Measurements from ENCODE around the gene SOBP. TPM values are rescaled to one million over a fixed set of nuclear protein-coding genes. Genes with fewer than 3 reads are reported as not detected.

Gene SOBP
- polyA plus RNA-seq, 2 of the 4 experiments (the other 2 are of a cell fraction): 0.18 to 0.53 TPM

- Histone ChIP-seq H3K4me3 (no peak overlapping the region), H3K4me1 (no peaks in the 10 kb centered on the region), H3K27ac (no peak overlapping the region), H3K4me2 (no peak overlapping the region), H3K9me3 (no peaks in the 10 kb centered on the region)
- CTCF ChIA-PET: no interaction called here
- no peak for DNase-seq (ENCODE audit: low read depth in 1 of 2, low spot score in 1 of 2)
- FAIRE-seq: no peak
- POLR2A ChIA-PET: no interaction called here
- no peak for ATAC-seq
- TF ChIP-seq ATOH8 (CRISPR knock-in tag; IDR thresholded peaks at IDR 0.05; ENCODE audit: low read depth): no peak
- TF ChIP-seq POLR2A (IDR thresholded peaks at IDR 0.05; ENCODE audit: low read length): no peak
- TF ChIP-seq NFE2L2 (conservative IDR thresholded peaks at IDR 0.05; ENCODE audit: low read length): no peak
- no peak for TF ChIP-seq ELK1 (IDR thresholded peaks at IDR 0.05; ENCODE audit: low read depth, low read length)
- no peak for TF ChIP-seq HDAC2 (IDR thresholded peaks at IDR 0.05)
- no peak for TF ChIP-seq SMC3 (IDR thresholded peaks at IDR 0.05)
- TF ChIP-seq CHD4 (IDR thresholded peaks at IDR 0.05; ENCODE audit: borderline replicate concordance): no peak
- 90% methylated on average over 8 of the region's 9 CpGs for WGBS (ENCODE audit: missing lambda C conversion rate)
Observed at GRCh38 chr6:107646176-107646575, 156.3 kb downstream of the SOBP start.

DNA sequence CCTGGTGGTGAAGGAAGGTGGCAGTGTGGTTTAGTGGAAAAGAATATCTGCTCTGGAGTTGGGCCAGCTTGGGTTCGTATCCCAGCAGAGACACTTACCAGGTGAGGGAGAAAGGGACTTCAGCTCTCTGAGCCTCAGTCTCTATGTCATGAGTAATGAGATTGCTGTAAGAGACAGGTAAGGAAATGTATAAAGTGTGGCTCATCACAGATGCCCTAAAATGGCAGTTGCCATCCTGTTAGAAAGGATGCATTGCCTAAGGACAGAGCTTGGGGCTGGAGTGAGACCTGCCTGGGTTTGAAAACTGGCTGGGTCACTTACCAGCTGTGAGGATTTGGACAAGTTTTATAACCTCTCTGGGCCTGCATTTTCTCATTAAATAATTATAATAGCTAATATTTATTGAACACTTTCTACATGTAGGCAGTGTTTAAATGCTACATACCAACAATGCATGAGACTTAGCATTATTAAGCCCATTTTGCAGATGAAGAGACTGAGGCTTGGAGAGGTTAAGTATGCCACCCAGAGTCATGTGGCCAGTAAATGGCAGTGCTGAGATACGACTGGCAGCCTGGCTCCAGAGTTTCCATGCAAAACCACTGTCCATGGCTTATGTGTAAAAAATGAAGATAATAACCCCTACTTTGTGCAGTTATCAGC lies 157.0 kb downstream of the SOBP start:
- H3K27ac ChIP-seq: no peak overlapping the region
- H3K4me1 ChIP-seq: no peaks in the 10 kb centered on the region
- DNase-seq (ENCODE audit: low read depth in 1 of 2, low spot score in 1 of 2) (no peak), FAIRE-seq (no peak), ATAC-seq (no peak)
- no peaks in the 10 kb centered on the region for H3K9me3 ChIP-seq
- POLR2A ChIA-PET: no interaction called here
- no peak overlapping the region for H3K4me3 ChIP-seq
- CTCF ChIA-PET: interaction anchor here (1.2 kb wide), 1 partner anchor 27 kb away, joined by 3 read pairs; no protein-coding TSS in a partner anchor
- 71% methylated on average over 2 of the region's 2 CpGs for WGBS (ENCODE audit: missing lambda C conversion rate)
- TF ChIP-seq NR3C1 (IDR thresholded peaks at IDR 0.05): no peak
- no peak for TF ChIP-seq EP300 (IDR thresholded peaks at IDR 0.05)
- TF ChIP-seq HOXA7 (CRISPR knock-in tag; IDR thresholded peaks at IDR 0.05): no peak
- no peak for TF ChIP-seq KDM5A (IDR thresholded peaks at IDR 0.05)
- TF ChIP-seq JUNB (IDR thresholded peaks at IDR 0.05): no peak
- no peak for TF ChIP-seq PBX3 (IDR thresholded peaks at IDR 0.05)
- no peak for TF ChIP-seq RNF2 (IDR thresholded peaks at IDR 0.05; ENCODE audit: borderline replicate concordance, low read depth)
- TF ChIP-seq MYC (IDR thresholded peaks at IDR 0.05; ENCODE audit: borderline replicate concordance, low read length): no peak
- TF ChIP-seq JUN (IDR thresholded peaks at IDR 0.05): no peak
- TF ChIP-seq RFX5 (IDR thresholded peaks at IDR 0.05): no peak
- TF ChIP-seq MAZ (IDR thresholded peaks at IDR 0.05; ENCODE audit: borderline replicate concordance, low read depth, low read length): no peak
- TF ChIP-seq RAD21 (conservative IDR thresholded peaks at IDR 0.05 in 1 of 2, IDR thresholded peaks at IDR 0.05 in 1 of 2): no peak
- TF ChIP-seq ESRRA (IDR thresholded peaks at IDR 0.05; ENCODE audit: borderline replicate concordance, low read length): no peak
- TF ChIP-seq FOSB (CRISPR knock-in tag; IDR thresholded peaks at IDR 0.05): no peak
- no peak for TF ChIP-seq GATA3 (IDR thresholded peaks at IDR 0.05; ENCODE audit: borderline replicate concordance)
- no peak for TF ChIP-seq SMC3 (IDR thresholded peaks at IDR 0.05)
- no peak for TF ChIP-seq TFCP2L1 (CRISPR knock-in tag; IDR thresholded peaks at IDR 0.05)
- TF ChIP-seq FOSL2 (IDR thresholded peaks at IDR 0.05): no peak
- no peak for TF ChIP-seq FOSL2 (CRISPR knock-in tag; IDR thresholded peaks at IDR 0.05)
- no peak for TF ChIP-seq CBX8 (IDR thresholded peaks at IDR 0.05)
- H3K4me2 ChIP-seq: no peak overlapping the region

Data from A549 (cell line).